ENCODE data around the gene NFKBIL1.
"Not testable (repeated sequence)": the region's sequence is repeated elsewhere in the genome, so short reads cannot be mapped to it uniquely, and the experiment has no call there.

DNA sequence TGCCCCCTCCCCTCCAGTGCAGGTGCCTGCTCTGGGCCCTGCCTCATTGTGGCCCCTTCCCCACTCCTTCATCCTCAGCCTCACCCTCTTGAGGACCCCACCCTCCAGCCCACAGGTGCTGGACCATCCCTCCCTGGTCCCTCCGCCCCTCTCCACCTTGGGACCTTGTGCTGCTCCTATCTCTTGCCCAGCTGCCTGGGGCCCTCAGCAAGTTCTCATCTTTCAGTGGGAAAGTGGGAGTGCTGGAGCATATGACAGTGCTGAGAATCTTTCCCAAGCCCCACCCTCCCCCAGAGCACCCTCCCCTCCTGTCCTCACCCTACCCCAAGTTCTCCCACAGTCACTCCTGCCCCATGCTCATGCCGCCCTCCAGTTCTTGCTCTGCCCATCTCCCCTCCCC, 47.8 kb upstream of the NFKBIL1 start:
- not testable (repeated sequence) for TF ChIP-seq POLR2A, POLR2AphosphoS5, TAF1 (IDR thresholded peaks at IDR 0.05; ENCODE audit: low read depth, low read length)

All from GM12891 (cell line).